ENCODE results near the gene ZFHX2. TPM values are rescaled to one million over a fixed set of nuclear protein-coding genes. Genes with fewer than 3 reads are reported as not detected.

Gene ZFHX2
- total and polyA plus RNA-seq, 5 donors: 0.31 to 1.0 (median 0.79) TPM

- Histone ChIP-seq H3K4me1 (ENCODE audit: control insufficient read depth, insufficient read depth, low read length) (no peaks in the 10 kb centered on the region), H3K9me3 (ENCODE audit: control insufficient read depth, low read length) (no peaks in the 10 kb centered on the region), H3K27me3 (ENCODE audit: control insufficient read depth, insufficient read depth) (no peaks in the 10 kb centered on the region), H3K27ac (ENCODE audit: low read length) (no peak overlapping the region), H3K4me3 (ENCODE audit: low read length) (no peak overlapping the region)
- 88% methylated on average over 25 of the region's 25 CpGs for WGBS
- DNase-seq (no peak), ATAC-seq (no peak)
- intact Hi-C loops (cut with DNase I): no loop called here
Observed at GRCh38 chr14:23513005-23513817, 38.4 kb downstream of the ZFHX2 start.

DNA sequence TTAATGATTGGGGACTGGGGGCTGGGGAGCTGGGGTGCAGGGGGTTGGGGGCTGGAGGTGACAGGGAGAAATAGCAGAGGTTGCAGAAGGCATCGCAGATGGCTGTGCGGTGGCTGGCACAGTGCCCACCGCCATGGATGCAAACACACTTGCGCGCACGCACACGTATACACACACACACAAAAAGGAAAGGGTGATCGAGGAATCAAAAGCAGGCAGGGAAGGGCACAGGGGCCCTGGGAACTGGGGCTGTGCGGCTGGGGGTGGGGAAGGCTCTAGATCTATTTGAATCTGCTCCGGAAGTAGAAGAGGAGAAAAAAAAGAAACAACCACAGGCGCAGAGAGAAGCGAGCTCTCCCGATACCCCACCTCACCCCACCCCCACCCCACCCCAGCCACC is 39.4 kb downstream of the ZFHX2 start:
- 56% methylated on average over 13 of the region's 13 CpGs for WGBS
- intact Hi-C loops (cut with DNase I): no loop called here
- no peak for ATAC-seq
- DNase-seq: no peak
- Histone ChIP-seq H3K4me1 (ENCODE audit: control insufficient read depth, insufficient read depth, low read length) (no peaks in the 10 kb centered on the region), H3K9me3 (ENCODE audit: control insufficient read depth, low read length) (no peaks in the 10 kb centered on the region), H3K27me3 (ENCODE audit: control insufficient read depth, insufficient read depth) (no peaks in the 10 kb centered on the region), H3K27ac (ENCODE audit: low read length) (no peak overlapping the region), H3K4me3 (ENCODE audit: low read length) (no peak overlapping the region)

DNA sequence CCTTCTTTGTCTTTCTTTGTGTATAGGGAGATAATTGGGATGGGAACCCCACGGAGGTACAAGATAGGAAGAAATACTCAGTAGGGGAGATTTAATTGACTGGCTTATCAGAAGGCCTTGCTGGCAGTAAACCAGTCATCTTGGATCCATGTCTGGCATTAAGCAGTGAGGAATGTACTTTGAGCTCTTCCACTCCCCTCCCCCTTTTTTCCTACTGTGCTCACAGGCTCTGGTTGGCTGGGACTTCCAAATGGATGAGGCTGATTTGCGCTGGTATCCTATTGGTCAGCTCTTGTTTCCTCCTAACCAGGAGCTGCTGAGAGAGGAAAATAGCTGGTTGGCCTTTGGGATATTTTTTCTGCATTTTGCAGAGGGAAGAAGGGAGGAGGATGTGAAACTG is 57.3 kb downstream of the ZFHX2 start:
- no peak for DNase-seq
- intact Hi-C loops (cut with DNase I): no loop called here
- Histone ChIP-seq H3K4me1 (ENCODE audit: control insufficient read depth, insufficient read depth, low read length) (no peaks in the 10 kb centered on the region), H3K4me3 (ENCODE audit: low read length) (no peak overlapping the region), H3K27ac (ENCODE audit: low read length) (no peak overlapping the region), H3K27me3 (ENCODE audit: control insufficient read depth, insufficient read depth) (no peaks in the 10 kb centered on the region), H3K9me3 (ENCODE audit: control insufficient read depth, low read length) (no peaks in the 10 kb centered on the region)
- 43% methylated on average over 2 of the region's 2 CpGs for WGBS
- ATAC-seq: peak; percentile 54 to 73

DNA sequence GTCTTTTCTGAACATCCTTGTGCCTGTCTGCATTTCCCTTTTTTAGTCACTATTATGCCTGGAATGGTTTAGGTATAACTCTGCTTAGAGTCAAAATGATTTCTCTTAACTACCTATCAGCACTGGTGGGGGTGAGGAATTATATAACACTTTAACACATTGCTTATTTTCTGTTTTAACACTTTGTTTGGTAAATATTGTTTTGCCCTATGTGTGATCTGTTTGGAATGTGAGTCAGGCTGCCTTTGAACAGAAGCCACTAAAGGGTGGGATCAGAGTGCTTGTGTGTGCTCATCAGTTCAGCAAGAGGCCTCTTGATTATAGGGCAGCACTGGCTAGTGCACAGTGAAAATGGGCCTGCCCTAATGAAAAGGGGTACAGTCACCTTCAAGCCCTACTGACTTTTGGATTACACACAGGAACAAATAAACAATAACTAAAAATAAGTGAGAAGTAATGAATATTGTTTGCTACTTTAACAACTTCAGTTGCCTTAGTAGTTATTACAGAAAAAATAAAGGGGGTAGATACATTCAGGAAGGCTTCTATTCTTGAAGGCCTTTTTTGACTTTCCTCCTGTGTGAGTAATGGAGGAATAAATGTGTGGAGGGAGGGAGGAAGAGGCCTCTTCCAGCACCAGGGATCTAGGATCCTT is 58.8 kb downstream of the ZFHX2 start:
- H3K4me3 ChIP-seq (ENCODE audit: low read length): no peak overlapping the region
- no peaks in the 10 kb centered on the region for H3K9me3 ChIP-seq (ENCODE audit: control insufficient read depth, low read length)
- no peaks in the 10 kb centered on the region for H3K27me3 ChIP-seq (ENCODE audit: control insufficient read depth, insufficient read depth)
- DNase-seq (no peak), ATAC-seq (no peak)
- H3K27ac ChIP-seq (ENCODE audit: low read length): no peak overlapping the region
- intact Hi-C loops (cut with DNase I): no loop called here
- no peaks in the 10 kb centered on the region for H3K4me1 ChIP-seq (ENCODE audit: control insufficient read depth, insufficient read depth, low read length)

DNA sequence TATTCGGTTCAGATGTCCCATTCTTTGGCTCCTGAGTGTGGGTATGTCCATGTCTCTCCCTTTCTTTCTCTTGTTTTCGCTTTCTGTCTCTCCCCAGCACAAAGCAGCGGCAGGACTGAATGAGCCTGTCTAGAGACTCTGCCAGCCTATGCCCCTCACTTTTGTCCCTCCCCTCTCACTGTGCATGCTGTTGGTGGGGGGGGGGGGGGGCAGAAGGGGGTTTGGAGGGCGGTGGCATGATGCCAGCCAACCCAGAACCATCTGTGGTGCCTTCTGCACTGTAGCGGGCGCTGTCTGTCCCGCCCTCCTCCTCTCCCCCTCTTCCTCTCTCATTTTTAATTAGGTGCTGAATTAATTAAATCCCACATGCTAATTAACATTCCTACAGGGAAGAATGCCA is 64.3 kb downstream of the ZFHX2 start:
- intact Hi-C loops (cut with DNase I): no loop called here
- Histone ChIP-seq H3K27ac (ENCODE audit: low read length) (no peak overlapping the region), H3K27me3 (ENCODE audit: control insufficient read depth, insufficient read depth) (no peaks in the 10 kb centered on the region), H3K9me3 (ENCODE audit: control insufficient read depth, low read length) (no peaks in the 10 kb centered on the region), H3K4me3 (ENCODE audit: low read length) (no peak overlapping the region), H3K4me1 (ENCODE audit: control insufficient read depth, insufficient read depth, low read length) (no peaks in the 10 kb centered on the region)
- no peak for ATAC-seq
- 82% methylated on average over 7 of the region's 7 CpGs for WGBS
- no peak for DNase-seq

GRCh38 chr14:23486036-23486435 is 65.5 kb downstream of the ZFHX2 start:
- ATAC-seq: no peak
- no peaks in the 10 kb centered on the region for H3K4me1 ChIP-seq (ENCODE audit: control insufficient read depth, insufficient read depth, low read length)
- 72% methylated on average over 2 of the region's 2 CpGs for WGBS
- no peaks in the 10 kb centered on the region for H3K9me3 ChIP-seq (ENCODE audit: control insufficient read depth, low read length)
- intact Hi-C loops (cut with DNase I): no loop called here
- H3K27me3 ChIP-seq (ENCODE audit: control insufficient read depth, insufficient read depth): no peaks in the 10 kb centered on the region
- no peak overlapping the region for H3K27ac ChIP-seq (ENCODE audit: low read length)
- no peak for DNase-seq
- H3K4me3 ChIP-seq (ENCODE audit: low read length): no peak overlapping the region

DNA sequence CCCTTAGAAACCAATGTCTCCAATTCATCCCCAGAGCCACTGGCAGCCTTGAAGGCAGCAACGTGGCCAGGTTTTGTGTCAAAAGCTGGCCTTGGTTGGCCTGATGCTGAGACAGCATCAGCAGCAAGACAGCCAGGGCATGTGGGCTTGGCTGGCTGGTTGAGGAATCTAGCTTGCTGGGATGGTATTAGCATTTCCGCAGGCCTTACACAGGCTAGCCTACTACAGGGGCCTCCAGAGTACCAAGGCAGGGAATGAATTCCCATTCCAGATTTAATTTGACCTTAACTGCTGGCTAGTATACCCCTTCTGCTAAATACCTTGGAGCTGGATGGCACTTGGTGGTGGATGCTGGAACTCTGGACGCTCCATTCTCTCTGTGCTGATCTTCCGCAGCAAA is 66.2 kb downstream of the ZFHX2 start:
- H3K9me3 ChIP-seq (ENCODE audit: control insufficient read depth, low read length): no peaks in the 10 kb centered on the region
- DNase-seq (no peak), ATAC-seq (no peak)
- no peak overlapping the region for H3K4me3 ChIP-seq (ENCODE audit: low read length)
- H3K27me3 ChIP-seq (ENCODE audit: control insufficient read depth, insufficient read depth): no peaks in the 10 kb centered on the region
- no peak overlapping the region for H3K27ac ChIP-seq (ENCODE audit: low read length)
- H3K4me1 ChIP-seq (ENCODE audit: control insufficient read depth, insufficient read depth, low read length): no peaks in the 10 kb centered on the region
- intact Hi-C loops (cut with DNase I): no loop called here
- WGBS: 83% methylated on average over 4 of the region's 4 CpGs

GRCh38 chr14:23483236-23483854 is 68.2 kb downstream of the ZFHX2 start:
- Histone ChIP-seq H3K27ac (ENCODE audit: low read length) (no peak overlapping the region), H3K9me3 (ENCODE audit: control insufficient read depth, low read length) (no peaks in the 10 kb centered on the region), H3K4me3 (ENCODE audit: low read length) (no peak overlapping the region), H3K4me1 (ENCODE audit: control insufficient read depth, insufficient read depth, low read length) (no peaks in the 10 kb centered on the region), H3K27me3 (ENCODE audit: control insufficient read depth, insufficient read depth) (no peaks in the 10 kb centered on the region)
- WGBS: 47% methylated on average over 9 of the region's 9 CpGs
- intact Hi-C loops (cut with DNase I): no loop called here
- ATAC-seq (no peak), DNase-seq (no peak)

DNA sequence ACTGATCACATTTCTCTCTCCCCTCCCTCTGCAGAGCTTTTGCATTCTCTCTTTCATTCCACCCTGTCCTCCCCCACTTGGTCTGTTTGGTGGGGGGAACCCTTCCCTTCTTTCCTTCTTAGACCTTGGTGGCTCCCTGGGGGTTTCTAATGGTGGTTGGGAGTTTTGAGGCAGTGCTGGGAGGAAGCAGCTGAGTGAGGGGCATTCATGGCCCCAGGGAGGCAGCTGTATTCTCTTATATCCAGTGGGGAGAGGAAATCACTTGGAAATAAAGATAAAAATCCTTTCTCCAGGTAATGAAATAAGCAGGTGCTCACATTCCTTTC is 68.8 kb downstream of the ZFHX2 start:
- no peak overlapping the region for H3K27ac ChIP-seq (ENCODE audit: low read length)
- ATAC-seq: no peak
- intact Hi-C loops (cut with DNase I): no loop called here
- H3K9me3 ChIP-seq (ENCODE audit: control insufficient read depth, low read length): no peaks in the 10 kb centered on the region
- no peak for DNase-seq
- no peaks in the 10 kb centered on the region for H3K27me3 ChIP-seq (ENCODE audit: control insufficient read depth, insufficient read depth)
- no peaks in the 10 kb centered on the region for H3K4me1 ChIP-seq (ENCODE audit: control insufficient read depth, insufficient read depth, low read length)
- no peak overlapping the region for H3K4me3 ChIP-seq (ENCODE audit: low read length)

DNA sequence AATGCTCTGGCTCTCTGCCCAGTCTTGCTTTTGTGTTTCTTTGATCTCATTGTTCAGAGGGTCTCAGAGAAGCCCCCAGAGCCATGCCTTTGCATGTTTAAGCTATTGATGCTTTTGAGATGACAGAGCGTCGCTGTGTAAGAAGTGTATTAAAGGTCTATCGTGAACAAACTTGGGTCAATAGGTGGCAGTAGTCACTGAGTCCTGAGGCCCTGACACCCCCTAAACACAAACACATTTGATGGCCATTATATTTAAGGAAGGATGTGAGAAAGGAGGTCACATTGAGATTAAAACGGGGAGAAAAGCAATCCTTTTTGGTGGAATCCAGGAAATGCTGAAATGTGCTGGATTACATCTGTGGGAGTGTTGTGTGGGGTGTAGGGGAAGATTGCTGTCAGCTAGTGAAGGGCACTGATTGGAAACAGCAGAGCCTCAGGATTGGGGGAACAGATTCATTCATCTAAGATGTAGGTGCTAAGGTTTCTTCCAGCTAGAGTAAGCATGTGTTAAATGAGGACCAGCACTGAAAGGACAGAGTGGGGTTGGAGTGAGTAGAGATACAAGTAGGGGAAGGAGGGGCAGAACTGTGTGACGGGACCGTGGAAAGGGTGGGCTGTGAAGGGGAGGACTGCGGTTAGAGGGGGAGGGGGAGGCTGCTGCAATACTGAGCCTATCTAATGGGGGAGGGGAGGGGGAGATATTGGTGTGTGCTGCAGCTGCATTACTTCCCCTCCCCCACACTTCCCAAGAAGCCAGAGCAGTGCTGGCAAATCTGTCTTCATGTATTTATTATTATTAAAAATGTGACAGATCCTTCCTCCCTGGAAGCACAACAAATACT is 69.4 kb downstream of the ZFHX2 start:
- H3K27me3 ChIP-seq (ENCODE audit: control insufficient read depth, insufficient read depth): no peaks in the 10 kb centered on the region
- ATAC-seq (no peak), DNase-seq (no peak)
- intact Hi-C loops (cut with DNase I): no loop called here
- 49% methylated on average over 7 of the region's 7 CpGs for WGBS
- H3K4me3 ChIP-seq (ENCODE audit: low read length): no peak overlapping the region
- H3K9me3 ChIP-seq (ENCODE audit: control insufficient read depth, low read length): no peaks in the 10 kb centered on the region
- no peaks in the 10 kb centered on the region for H3K4me1 ChIP-seq (ENCODE audit: control insufficient read depth, insufficient read depth, low read length)
- H3K27ac ChIP-seq (ENCODE audit: low read length): no peak overlapping the region
